GM23338 (cell line): ENCODE results near the gene CYP1A2. TPM values are rescaled to one million over a fixed set of nuclear protein-coding genes. Genes with fewer than 3 reads are reported as not detected.

Experiments used
- ATAC-seq: fragments of 200-7000 bp; cut with Tn5 transposase; 3 replicates; pipeline ENCODE4 v1.9.1; 2020
- DNase-seq: peaks from one replicate; pipeline ENCODE4 v3.0.0-alpha.2; 2015; ENCODE audit warnings: low spot score
- H2AFZ ChIP-seq: fragments of 200-600 bp; sonication (generic); 2 replicates; pipeline ENCODE4 v1.8.0; 2016; ENCODE audit warnings: antibody characterized with exemption, mild to moderate bottlenecking, moderate library complexity
- H3F3A ChIP-seq: fragments of 200-600 bp; sonication (generic); replicated peaks from 2 replicates; pipeline ENCODE4 v1.8.0; 2017; ENCODE audit warnings: antibody characterized with exemption, mixed run types, low read depth
- H3K27ac ChIP-seq: fragments of 200-600 bp; sonication (generic); 2 replicates; pipeline ENCODE4 v1.6.1; 2016; ENCODE audit warnings: low read depth
- H3K27me3 ChIP-seq: fragments of 200-600 bp; sonication (generic); 2 replicates; pipeline ENCODE4 v1.8.0; 2016; ENCODE audit warnings: mild to moderate bottlenecking, mixed run types, moderate library complexity; ENCODE audit not compliant: insufficient read depth
- H3K36me3 ChIP-seq: fragments of 200-600 bp; sonication (generic); 2 replicates; pipeline ENCODE4 v1.8.0; 2016; ENCODE audit warnings: mild to moderate bottlenecking; ENCODE audit not compliant: insufficient read depth
- H3K4me1 ChIP-seq: fragments of 200-600 bp; sonication (generic); 2 replicates; pipeline ENCODE4 v1.8.0; 2016; ENCODE audit warnings: mild to moderate bottlenecking, moderate library complexity; ENCODE audit not compliant: insufficient read depth
- H3K4me2 ChIP-seq: fragments of 200-600 bp; sonication (generic); 2 replicates; pipeline ENCODE4 v1.7.1; 2017; ENCODE audit warnings: mixed run types
- H3K4me3 ChIP-seq: fragments of 200-600 bp; sonication (generic); 2 replicates; pipeline ENCODE4 v1.6.1; 2016; ENCODE audit warnings: mixed run types
- H3K79me2 ChIP-seq: fragments of 200-600 bp; sonication (generic); replicated peaks from 2 replicates; pipeline ENCODE4 v1.8.0; 2017; ENCODE audit warnings: mild to moderate bottlenecking; ENCODE audit not compliant: insufficient read depth
- H3K9me2 ChIP-seq: fragments of 200-600 bp; sonication (generic); 2 replicates; pipeline ENCODE4 v1.8.0; 2017; ENCODE audit not compliant: insufficient read depth
- H4K20me1 ChIP-seq: fragments of 200-600 bp; sonication (generic); replicated peaks from 2 replicates; pipeline ENCODE4 v1.8.0; 2017; ENCODE audit warnings: mild to moderate bottlenecking; ENCODE audit not compliant: insufficient read depth
- H3K27ac Mint-ChIP-seq: 2 replicates; pipeline ENCODE4 v1.8.0; 2020; ENCODE audit warnings: inconsistent platforms, mild to moderate bottlenecking, moderate library complexity, mixed read lengths
- H3K27me3 Mint-ChIP-seq: 3 replicates; pipeline ENCODE4 v1.8.0; 2022; ENCODE audit warnings: low read depth, mild to moderate bottlenecking, moderate library complexity, mixed read lengths, inconsistent platforms; ENCODE audit not compliant: insufficient read depth, poor library complexity
- H3K36me3 Mint-ChIP-seq: 3 replicates; pipeline ENCODE4 v1.8.0; 2021; ENCODE audit warnings: low read depth, mild to moderate bottlenecking, inconsistent platforms, moderate library complexity, mixed read lengths
- H3K4me1 Mint-ChIP-seq: 3 replicates; pipeline ENCODE4 v1.8.0; 2020; ENCODE audit warnings: mild to moderate bottlenecking, inconsistent platforms, mixed read lengths
- H3K4me3 Mint-ChIP-seq: 3 replicates; pipeline ENCODE4 v1.8.0; 2021; ENCODE audit warnings: moderate library complexity, mild to moderate bottlenecking, inconsistent platforms, mixed read lengths
- H3K9me3 Mint-ChIP-seq: 3 replicates; pipeline ENCODE4 v1.8.0; 2020; ENCODE audit warnings: moderate library complexity, mild to moderate bottlenecking, inconsistent platforms, mixed read lengths
- CTCF ChIP-seq, 2 experiments: fragments of 200-600 bp in 1 of 2; sonication (generic) in 1 of 2; conservative IDR thresholded peaks; 2 replicates each; pipeline versions ENCODE4 v1.5.1 to v1.6.1; 2016 to 2017; ENCODE audit warnings: antibody characterized with exemption in 2 of 2, low read depth in 2 of 2, mild to moderate bottlenecking in 2 of 2, moderate library complexity in 1 of 2
- JUNB ChIP-seq: IDR thresholded peaks from one replicate; pipeline ENCODE4 v1.6.1; 2016; ENCODE audit warnings: antibody characterized with exemption; ENCODE audit not compliant: unreplicated experiment
- POLR2AphosphoS5 ChIP-seq: IDR thresholded peaks from 2 replicates; pipeline ENCODE4 v1.6.1; 2016; ENCODE audit warnings: antibody characterized with exemption, low read depth
- STAT1 ChIP-seq: IDR thresholded peaks from one replicate; pipeline ENCODE4 v1.6.1; 2016; ENCODE audit warnings: antibody characterized with exemption; ENCODE audit not compliant: unreplicated experiment
- ZNF331 ChIP-seq: fragments of 250-450 bp; sonication (Bioruptor Pico); IDR thresholded peaks from 2 replicates; pipeline ENCODE4 v1.5.0; 2020; ENCODE audit warnings: low read depth, mild to moderate bottlenecking, moderate library complexity
- polyA plus RNA-seq: library from polyadenylated mRNA; unstranded; fragments of >200 nt; fragmentation: Nextera tagmentation; extraction: Ambion mirVana; gene quantifications from 2 replicates; pipeline ENCODE4 v1.2.1, GENCODE V29; 2016
- total RNA-seq: library from RNA; depleted of rRNA; stranded (reverse); fragments of >200 nt; shearing (Covaris generic); gene quantifications from 2 replicates; pipeline ENCODE4 v1.2.3, GENCODE V29; 2014
- TF ChIP-seq, protein P1 (sequence below): fragments of 250-450 bp; sonication (Bioruptor Pico); IDR thresholded peaks from 2 replicates; pipeline ENCODE4 v1.5.0; 2020; ENCODE audit warnings: mild to moderate bottlenecking, moderate library complexity
- TF ChIP-seq, protein P2 (sequence below): IDR thresholded peaks from 2 replicates; pipeline ENCODE4 v1.6.1; 2016; ENCODE audit warnings: antibody characterized with exemption

Gene CYP1A2
- total and polyA plus RNA-seq, 2 experiments from 2014 or later = not detected

- no peaks in the 10 kb centered on the region for H3K79me2 ChIP-seq
- H3K4me3 ChIP-seq = no peak overlapping the region
- no peaks in the 10 kb centered on the region for H3K36me3 ChIP-seq
- H3K9me2 ChIP-seq = no peaks in the 10 kb centered on the region; the same call in 1 of the 2 replicates
- H3K27ac ChIP-seq = no peak overlapping the region
- H3K4me2 ChIP-seq = no peak overlapping the region
- peaks cover 21% of the 10 kb centered on the region for H3K27me3 ChIP-seq
- H3K4me1 Mint-ChIP-seq = no peaks in the 10 kb centered on the region; the same call in 2 of the 3 replicates
- no peak for ATAC-seq
- H3F3A ChIP-seq = no peaks in the 10 kb centered on the region
- H3K4me1 ChIP-seq = peaks cover 4% of the 10 kb centered on the region; the same call in 1 of the 2 replicates
- H3K9me3 Mint-ChIP-seq = peaks cover 12% of the 10 kb centered on the region
- H3K36me3 Mint-ChIP-seq = peaks cover 3% of the 10 kb centered on the region; the same call in 2 of the 3 replicates
- TF ChIP-seq POLR2AphosphoS5 (no peak), STAT1 (no peak), JUNB (no peak), CTCF (conservative IDR thresholded peaks at IDR 0.05; ENCODE audit: low read depth in 2 of 2) (no peak), ZNF331 (no peak)
- TF ChIP-seq, protein P1, sequence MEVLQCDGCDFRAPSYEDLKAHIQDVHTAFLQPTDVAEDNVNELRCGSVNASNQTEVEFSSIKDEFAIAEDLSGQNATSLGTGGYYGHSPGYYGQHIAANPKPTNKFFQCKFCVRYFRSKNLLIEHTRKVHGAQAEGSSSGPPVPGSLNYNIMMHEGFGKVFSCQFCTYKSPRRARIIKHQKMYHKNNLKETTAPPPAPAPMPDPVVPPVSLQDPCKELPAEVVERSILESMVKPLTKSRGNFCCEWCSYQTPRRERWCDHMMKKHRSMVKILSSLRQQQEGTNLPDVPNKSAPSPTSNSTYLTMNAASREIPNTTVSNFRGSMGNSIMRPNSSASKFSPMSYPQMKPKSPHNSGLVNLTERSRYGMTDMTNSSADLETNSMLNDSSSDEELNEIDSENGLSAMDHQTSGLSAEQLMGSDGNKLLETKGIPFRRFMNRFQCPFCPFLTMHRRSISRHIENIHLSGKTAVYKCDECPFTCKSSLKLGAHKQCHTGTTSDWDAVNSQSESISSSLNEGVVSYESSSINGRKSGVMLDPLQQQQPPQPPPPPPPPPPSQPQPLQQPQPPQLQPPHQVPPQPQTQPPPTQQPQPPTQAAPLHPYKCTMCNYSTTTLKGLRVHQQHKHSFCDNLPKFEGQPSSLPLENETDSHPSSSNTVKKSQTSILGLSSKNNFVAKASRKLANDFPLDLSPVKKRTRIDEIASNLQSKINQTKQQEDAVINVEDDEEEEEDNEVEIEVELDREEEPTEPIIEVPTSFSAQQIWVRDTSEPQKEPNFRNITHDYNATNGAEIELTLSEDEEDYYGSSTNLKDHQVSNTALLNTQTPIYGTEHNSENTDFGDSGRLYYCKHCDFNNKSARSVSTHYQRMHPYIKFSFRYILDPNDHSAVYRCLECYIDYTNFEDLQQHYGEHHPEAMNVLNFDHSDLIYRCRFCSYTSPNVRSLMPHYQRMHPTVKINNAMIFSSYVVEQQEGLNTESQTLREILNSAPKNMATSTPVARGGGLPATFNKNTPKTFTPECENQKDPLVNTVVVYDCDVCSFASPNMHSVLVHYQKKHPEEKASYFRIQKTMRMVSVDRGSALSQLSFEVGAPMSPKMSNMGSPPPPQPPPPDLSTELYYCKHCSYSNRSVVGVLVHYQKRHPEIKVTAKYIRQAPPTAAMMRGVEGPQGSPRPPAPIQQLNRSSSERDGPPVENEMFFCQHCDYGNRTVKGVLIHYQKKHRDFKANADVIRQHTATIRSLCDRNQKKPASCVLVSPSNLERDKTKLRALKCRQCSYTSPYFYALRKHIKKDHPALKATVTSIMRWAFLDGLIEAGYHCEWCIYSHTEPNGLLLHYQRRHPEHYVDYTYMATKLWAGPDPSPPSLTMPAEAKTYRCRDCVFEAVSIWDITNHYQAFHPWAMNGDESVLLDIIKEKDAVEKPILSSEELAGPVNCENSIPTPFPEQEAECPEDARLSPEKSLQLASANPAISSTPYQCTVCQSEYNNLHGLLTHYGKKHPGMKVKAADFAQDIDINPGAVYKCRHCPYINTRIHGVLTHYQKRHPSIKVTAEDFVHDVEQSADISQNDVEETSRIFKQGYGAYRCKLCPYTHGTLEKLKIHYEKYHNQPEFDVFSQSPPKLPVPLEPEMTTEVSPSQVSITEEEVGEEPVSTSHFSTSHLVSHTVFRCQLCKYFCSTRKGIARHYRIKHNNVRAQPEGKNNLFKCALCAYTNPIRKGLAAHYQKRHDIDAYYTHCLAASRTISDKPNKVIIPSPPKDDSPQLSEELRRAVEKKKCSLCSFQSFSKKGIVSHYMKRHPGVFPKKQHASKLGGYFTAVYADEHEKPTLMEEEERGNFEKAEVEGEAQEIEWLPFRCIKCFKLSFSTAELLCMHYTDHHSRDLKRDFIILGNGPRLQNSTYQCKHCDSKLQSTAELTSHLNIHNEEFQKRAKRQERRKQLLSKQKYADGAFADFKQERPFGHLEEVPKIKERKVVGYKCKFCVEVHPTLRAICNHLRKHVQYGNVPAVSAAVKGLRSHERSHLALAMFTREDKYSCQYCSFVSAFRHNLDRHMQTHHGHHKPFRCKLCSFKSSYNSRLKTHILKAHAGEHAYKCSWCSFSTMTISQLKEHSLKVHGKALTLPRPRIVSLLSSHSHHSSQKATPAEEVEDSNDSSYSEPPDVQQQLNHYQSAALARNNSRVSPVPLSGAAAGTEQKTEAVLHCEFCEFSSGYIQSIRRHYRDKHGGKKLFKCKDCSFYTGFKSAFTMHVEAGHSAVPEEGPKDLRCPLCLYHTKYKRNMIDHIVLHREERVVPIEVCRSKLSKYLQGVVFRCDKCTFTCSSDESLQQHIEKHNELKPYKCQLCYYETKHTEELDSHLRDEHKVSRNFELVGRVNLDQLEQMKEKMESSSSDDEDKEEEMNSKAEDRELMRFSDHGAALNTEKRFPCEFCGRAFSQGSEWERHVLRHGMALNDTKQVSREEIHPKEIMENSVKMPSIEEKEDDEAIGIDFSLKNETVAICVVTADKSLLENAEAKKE = no peak
- TF ChIP-seq, protein P2, sequence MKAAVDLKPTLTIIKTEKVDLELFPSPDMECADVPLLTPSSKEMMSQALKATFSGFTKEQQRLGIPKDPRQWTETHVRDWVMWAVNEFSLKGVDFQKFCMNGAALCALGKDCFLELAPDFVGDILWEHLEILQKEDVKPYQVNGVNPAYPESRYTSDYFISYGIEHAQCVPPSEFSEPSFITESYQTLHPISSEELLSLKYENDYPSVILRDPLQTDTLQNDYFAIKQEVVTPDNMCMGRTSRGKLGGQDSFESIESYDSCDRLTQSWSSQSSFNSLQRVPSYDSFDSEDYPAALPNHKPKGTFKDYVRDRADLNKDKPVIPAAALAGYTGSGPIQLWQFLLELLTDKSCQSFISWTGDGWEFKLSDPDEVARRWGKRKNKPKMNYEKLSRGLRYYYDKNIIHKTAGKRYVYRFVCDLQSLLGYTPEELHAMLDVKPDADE = no peak
- H3K4me3 Mint-ChIP-seq = no peak overlapping the region
- no peaks in the 10 kb centered on the region for H4K20me1 ChIP-seq
- DNase-seq = no peak
- peaks cover 28% of the 10 kb centered on the region for H3K27me3 Mint-ChIP-seq
- no peak overlapping the region for H2AFZ ChIP-seq
- H3K27ac Mint-ChIP-seq = no peak overlapping the region
These were observed 17.9 kb upstream of the CYP1A2 start for GRCh38 chr15:74730619-74731316.
